ENCODE results near the gene AFMID.

AFMID gene

DNA sequence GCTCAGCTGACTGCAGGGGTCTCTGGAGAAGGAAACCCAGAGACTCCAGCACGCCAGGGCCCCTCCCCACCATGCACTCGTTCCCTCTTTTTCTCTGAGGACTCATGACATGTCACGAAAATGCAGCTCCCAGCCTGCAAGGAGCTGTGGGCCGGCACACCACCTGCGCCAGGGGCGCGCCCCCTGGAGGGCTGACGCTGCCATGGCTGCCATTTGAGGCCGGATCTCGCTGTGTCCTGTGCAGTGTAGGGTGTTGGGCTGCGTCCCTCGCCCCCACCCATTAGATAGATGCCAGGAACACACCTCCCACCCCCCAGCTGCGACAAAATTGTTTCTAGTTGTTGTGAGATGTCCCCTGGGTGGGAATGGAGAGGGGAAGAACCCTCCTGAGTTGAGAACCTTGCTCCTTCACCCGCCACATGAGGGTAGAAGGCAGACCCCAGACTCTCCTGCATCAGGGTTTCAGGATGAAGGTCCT is 10.6 kb upstream of the AFMID start:
- Histone ChIP-seq H3K4me3 (ENCODE audit: low read depth, low read length) (no peak overlapping the region), H3K36me3 (ENCODE audit: control insufficient read depth in 2 of 2, insufficient read depth in 1 of 2, low read length in 2 of 2) (peaks cover 29 to 85% of the 10 kb centered on the region in 2 experiments), H3K27ac (ENCODE audit: extremely low read depth, low read depth, low read length) (no peak overlapping the region), H3K4me1 (ENCODE audit: control insufficient read depth, insufficient read depth, low read length) (no peaks in the 10 kb centered on the region; the same call in 1 of the 2 replicates), H3K9me3 (ENCODE audit: control insufficient read depth, insufficient read depth, low read depth, low read length) (no peaks in the 10 kb centered on the region)
- POLR2A ChIA-PET = interaction anchor here (0.5 to 4.1 kb wide), 6 partner anchors 10 to 218 kb away, joined by 3 to 48 read pairs (median 6); partner anchors contain the start of genes AFMID, TK1 and TNRC6C
- TF ChIP-seq, protein P1, sequence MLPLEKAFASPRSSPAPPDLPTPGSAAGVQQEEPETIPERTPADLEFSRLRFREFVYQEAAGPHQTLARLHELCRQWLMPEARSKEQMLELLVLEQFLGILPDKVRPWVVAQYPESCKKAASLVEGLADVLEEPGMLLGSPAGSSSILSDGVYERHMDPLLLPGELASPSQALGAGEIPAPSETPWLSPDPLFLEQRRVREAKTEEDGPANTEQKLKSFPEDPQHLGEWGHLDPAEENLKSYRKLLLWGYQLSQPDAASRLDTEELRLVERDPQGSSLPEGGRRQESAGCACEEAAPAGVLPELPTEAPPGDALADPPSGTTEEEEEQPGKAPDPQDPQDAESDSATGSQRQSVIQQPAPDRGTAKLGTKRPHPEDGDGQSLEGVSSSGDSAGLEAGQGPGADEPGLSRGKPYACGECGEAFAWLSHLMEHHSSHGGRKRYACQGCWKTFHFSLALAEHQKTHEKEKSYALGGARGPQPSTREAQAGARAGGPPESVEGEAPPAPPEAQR (tag by site-specific recombination; IDR thresholded peaks at IDR 0.05) = no peak
- TF ChIP-seq ZIC2 (tag by site-specific recombination; IDR thresholded peaks at IDR 0.05) = peak; percentile 63
- TF ChIP-seq, protein P2, sequence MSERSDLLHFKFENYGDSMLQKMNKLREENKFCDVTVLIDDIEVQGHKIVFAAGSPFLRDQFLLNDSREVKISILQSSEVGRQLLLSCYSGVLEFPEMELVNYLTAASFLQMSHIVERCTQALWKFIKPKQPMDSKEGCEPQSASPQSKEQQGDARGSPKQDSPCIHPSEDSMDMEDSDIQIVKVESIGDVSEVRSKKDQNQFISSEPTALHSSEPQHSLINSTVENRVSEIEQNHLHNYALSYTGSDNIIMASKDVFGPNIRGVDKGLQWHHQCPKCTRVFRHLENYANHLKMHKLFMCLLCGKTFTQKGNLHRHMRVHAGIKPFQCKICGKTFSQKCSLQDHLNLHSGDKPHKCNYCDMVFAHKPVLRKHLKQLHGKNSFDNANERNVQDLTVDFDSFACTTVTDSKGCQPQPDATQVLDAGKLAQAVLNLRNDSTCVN (tag by site-specific recombination; optimal IDR thresholded peaks at IDR 0.05) = peak; percentile 19
- TF ChIP-seq ZEB2 (tag by site-specific recombination; IDR thresholded peaks at IDR 0.05) = peak; percentile 29; the same call in 1 of the 2 replicates
- TF ChIP-seq ZNF292 (tag by site-specific recombination; IDR thresholded peaks at IDR 0.05; ENCODE audit: borderline replicate concordance, low read depth) = no peak
- TF ChIP-seq YY2 (tag by site-specific recombination; IDR thresholded peaks at IDR 0.05) = 0 out of 2 replicates have a peak, but pooled peaks have one; percentile 24
- no peak for TF ChIP-seq ZFP41 (tag by site-specific recombination; IDR thresholded peaks at IDR 0.05; ENCODE audit: borderline replicate concordance)
- TF ChIP-seq, protein P3, sequence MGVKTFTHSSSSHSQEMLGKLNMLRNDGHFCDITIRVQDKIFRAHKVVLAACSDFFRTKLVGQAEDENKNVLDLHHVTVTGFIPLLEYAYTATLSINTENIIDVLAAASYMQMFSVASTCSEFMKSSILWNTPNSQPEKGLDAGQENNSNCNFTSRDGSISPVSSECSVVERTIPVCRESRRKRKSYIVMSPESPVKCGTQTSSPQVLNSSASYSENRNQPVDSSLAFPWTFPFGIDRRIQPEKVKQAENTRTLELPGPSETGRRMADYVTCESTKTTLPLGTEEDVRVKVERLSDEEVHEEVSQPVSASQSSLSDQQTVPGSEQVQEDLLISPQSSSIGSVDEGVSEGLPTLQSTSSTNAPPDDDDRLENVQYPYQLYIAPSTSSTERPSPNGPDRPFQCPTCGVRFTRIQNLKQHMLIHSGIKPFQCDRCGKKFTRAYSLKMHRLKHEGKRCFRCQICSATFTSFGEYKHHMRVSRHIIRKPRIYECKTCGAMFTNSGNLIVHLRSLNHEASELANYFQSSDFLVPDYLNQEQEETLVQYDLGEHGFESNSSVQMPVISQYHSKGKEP (tag by site-specific recombination; IDR thresholded peaks at IDR 0.05) = peak; percentile 65
- TF ChIP-seq GLIS2 (tag by site-specific recombination; IDR thresholded peaks at IDR 0.05) = 0 out of 2 replicates have a peak, but pooled peaks have one; percentile 28
- TF ChIP-seq ZNF585B (tag by site-specific recombination; IDR thresholded peaks at IDR 0.05) = no peak
- TF ChIP-seq ZNF654 (tag by site-specific recombination; IDR thresholded peaks at IDR 0.05; ENCODE audit: low read depth) = peak; percentile 31
- peak; percentile 51; the same call in 1 of the 2 replicates for TF ChIP-seq KLF8 (tag by site-specific recombination; IDR thresholded peaks at IDR 0.05)
- TF ChIP-seq KLF1 (tag by site-specific recombination; IDR thresholded peaks at IDR 0.05) = peak; percentile 31; the same call in 1 of the 2 replicates
- peak; percentile 82 for TF ChIP-seq GLIS1 (tag by site-specific recombination; IDR thresholded peaks at IDR 0.05)
- TF ChIP-seq SP7 (tag by site-specific recombination; IDR thresholded peaks at IDR 0.05) = 0 out of 2 replicates have a peak, but pooled peaks have one; percentile 13
- peak; percentile 27; the same call in 1 of the 2 replicates for TF ChIP-seq ZFHX2 (tag by site-specific recombination; conservative IDR thresholded peaks at IDR 0.05)
- TF ChIP-seq, protein P4, sequence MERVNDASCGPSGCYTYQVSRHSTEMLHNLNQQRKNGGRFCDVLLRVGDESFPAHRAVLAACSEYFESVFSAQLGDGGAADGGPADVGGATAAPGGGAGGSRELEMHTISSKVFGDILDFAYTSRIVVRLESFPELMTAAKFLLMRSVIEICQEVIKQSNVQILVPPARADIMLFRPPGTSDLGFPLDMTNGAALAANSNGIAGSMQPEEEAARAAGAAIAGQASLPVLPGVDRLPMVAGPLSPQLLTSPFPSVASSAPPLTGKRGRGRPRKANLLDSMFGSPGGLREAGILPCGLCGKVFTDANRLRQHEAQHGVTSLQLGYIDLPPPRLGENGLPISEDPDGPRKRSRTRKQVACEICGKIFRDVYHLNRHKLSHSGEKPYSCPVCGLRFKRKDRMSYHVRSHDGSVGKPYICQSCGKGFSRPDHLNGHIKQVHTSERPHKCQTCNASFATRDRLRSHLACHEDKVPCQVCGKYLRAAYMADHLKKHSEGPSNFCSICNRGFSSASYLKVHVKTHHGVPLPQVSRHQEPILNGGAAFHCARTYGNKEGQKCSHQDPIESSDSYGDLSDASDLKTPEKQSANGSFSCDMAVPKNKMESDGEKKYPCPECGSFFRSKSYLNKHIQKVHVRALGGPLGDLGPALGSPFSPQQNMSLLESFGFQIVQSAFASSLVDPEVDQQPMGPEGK (tag by site-specific recombination; IDR thresholded peaks at IDR 0.05) = peak; percentile 59
- TF ChIP-seq, protein P5, sequence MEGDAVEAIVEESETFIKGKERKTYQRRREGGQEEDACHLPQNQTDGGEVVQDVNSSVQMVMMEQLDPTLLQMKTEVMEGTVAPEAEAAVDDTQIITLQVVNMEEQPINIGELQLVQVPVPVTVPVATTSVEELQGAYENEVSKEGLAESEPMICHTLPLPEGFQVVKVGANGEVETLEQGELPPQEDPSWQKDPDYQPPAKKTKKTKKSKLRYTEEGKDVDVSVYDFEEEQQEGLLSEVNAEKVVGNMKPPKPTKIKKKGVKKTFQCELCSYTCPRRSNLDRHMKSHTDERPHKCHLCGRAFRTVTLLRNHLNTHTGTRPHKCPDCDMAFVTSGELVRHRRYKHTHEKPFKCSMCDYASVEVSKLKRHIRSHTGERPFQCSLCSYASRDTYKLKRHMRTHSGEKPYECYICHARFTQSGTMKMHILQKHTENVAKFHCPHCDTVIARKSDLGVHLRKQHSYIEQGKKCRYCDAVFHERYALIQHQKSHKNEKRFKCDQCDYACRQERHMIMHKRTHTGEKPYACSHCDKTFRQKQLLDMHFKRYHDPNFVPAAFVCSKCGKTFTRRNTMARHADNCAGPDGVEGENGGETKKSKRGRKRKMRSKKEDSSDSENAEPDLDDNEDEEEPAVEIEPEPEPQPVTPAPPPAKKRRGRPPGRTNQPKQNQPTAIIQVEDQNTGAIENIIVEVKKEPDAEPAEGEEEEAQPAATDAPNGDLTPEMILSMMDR (tag by site-specific recombination; IDR thresholded peaks at IDR 0.05) = peak; percentile 90
- 0 out of 2 replicates have a peak, but pooled peaks have one; percentile 10 for TF ChIP-seq ZNF146 (tag by site-specific recombination; IDR thresholded peaks at IDR 0.05)
- TF ChIP-seq ZXDB (tag by site-specific recombination; IDR thresholded peaks at IDR 0.05) = no peak
- TF ChIP-seq ZNF223 (tag by site-specific recombination; IDR thresholded peaks at IDR 0.05) = peak; percentile 15; the same call in 1 of the 2 replicates
- TF ChIP-seq, protein P6, sequence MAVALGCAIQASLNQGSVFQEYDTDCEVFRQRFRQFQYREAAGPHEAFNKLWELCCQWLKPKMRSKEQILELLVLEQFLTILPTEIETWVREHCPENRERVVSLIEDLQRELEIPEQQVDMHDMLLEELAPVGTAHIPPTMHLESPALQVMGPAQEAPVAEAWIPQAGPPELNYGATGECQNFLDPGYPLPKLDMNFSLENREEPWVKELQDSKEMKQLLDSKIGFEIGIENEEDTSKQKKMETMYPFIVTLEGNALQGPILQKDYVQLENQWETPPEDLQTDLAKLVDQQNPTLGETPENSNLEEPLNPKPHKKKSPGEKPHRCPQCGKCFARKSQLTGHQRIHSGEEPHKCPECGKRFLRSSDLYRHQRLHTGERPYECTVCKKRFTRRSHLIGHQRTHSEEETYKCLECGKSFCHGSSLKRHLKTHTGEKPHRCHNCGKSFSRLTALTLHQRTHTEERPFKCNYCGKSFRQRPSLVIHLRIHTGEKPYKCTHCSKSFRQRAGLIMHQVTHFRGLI (tag by site-specific recombination; IDR thresholded peaks at IDR 0.05) = peak; percentile 70
- CTCF ChIA-PET = interaction anchor here (0.5 to 8.1 kb wide), 37 partner anchors 9 to 1163 kb away, joined by 3 to 94 read pairs (median 4); partner anchors contain the start of genes AFMID and TK1
